Neural cell (in vitro differentiated cells): ENCODE data around the gene DNAJC18.

Experiments
- EP300 ChIP-seq: fragments of 450-650 bp; conservative IDR thresholded peaks from 2 replicates; pipeline ENCODE4 v1.6.1; 2014; ENCODE audit warnings: antibody characterized with exemption, mild to moderate bottlenecking, moderate library complexity; ENCODE audit not compliant: poor library complexity, severe bottlenecking
- EZH2 ChIP-seq: fragments of 200-600, 300-800 bp; shearing (Covaris generic), sonication (generic); IDR thresholded peaks from 2 replicates; pipeline ENCODE4 v1.6.1; 2014; ENCODE audit warnings: antibody characterized with exemption, low read length, borderline replicate concordance, mild to moderate bottlenecking; ENCODE audit not compliant: insufficient read depth, poor library complexity, severe bottlenecking
- MXI1 ChIP-seq: fragments of 450-650 bp; conservative IDR thresholded peaks from 2 replicates; pipeline ENCODE4 v1.6.1; 2014; ENCODE audit warnings: antibody characterized with exemption, mild to moderate bottlenecking; ENCODE audit not compliant: poor library complexity, severe bottlenecking
- POLR2AphosphoS5 ChIP-seq: IDR thresholded peaks from 2 replicates; pipeline ENCODE4 v1.6.1; 2012
- RAD21 ChIP-seq: fragments of 450-650 bp; conservative IDR thresholded peaks from 2 replicates; pipeline ENCODE4 v1.6.1; 2014; ENCODE audit warnings: antibody characterized with exemption, mild to moderate bottlenecking, moderate library complexity
- SMC3 ChIP-seq: fragments of 450-650 bp; conservative IDR thresholded peaks from 2 replicates; pipeline ENCODE4 v1.6.1; 2014; ENCODE audit warnings: antibody characterized with exemption, mild to moderate bottlenecking, moderate library complexity; ENCODE audit not compliant: poor library complexity
- TF ChIP-seq, protein P1 (sequence below): IDR thresholded peaks from 2 replicates; pipeline ENCODE4 v1.6.1; 2012; ENCODE audit warnings: borderline replicate concordance
- TF ChIP-seq, protein P2 (sequence below): fragments of 450-650 bp; IDR thresholded peaks from 2 replicates; pipeline ENCODE4 v1.5.1; 2014; ENCODE audit warnings: antibody characterized with exemption, mild to moderate bottlenecking, moderate library complexity; ENCODE audit not compliant: poor library complexity, severe bottlenecking

- TF ChIP-seq, protein P1, sequence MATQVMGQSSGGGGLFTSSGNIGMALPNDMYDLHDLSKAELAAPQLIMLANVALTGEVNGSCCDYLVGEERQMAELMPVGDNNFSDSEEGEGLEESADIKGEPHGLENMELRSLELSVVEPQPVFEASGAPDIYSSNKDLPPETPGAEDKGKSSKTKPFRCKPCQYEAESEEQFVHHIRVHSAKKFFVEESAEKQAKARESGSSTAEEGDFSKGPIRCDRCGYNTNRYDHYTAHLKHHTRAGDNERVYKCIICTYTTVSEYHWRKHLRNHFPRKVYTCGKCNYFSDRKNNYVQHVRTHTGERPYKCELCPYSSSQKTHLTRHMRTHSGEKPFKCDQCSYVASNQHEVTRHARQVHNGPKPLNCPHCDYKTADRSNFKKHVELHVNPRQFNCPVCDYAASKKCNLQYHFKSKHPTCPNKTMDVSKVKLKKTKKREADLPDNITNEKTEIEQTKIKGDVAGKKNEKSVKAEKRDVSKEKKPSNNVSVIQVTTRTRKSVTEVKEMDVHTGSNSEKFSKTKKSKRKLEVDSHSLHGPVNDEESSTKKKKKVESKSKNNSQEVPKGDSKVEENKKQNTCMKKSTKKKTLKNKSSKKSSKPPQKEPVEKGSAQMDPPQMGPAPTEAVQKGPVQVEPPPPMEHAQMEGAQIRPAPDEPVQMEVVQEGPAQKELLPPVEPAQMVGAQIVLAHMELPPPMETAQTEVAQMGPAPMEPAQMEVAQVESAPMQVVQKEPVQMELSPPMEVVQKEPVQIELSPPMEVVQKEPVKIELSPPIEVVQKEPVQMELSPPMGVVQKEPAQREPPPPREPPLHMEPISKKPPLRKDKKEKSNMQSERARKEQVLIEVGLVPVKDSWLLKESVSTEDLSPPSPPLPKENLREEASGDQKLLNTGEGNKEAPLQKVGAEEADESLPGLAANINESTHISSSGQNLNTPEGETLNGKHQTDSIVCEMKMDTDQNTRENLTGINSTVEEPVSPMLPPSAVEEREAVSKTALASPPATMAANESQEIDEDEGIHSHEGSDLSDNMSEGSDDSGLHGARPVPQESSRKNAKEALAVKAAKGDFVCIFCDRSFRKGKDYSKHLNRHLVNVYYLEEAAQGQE, result no peak
- TF ChIP-seq EZH2 (no peak), EP300 (no peak), SMC3 (no peak), POLR2AphosphoS5 (no peak), RAD21 (no peak), MXI1 (no peak)
- TF ChIP-seq, protein P2, sequence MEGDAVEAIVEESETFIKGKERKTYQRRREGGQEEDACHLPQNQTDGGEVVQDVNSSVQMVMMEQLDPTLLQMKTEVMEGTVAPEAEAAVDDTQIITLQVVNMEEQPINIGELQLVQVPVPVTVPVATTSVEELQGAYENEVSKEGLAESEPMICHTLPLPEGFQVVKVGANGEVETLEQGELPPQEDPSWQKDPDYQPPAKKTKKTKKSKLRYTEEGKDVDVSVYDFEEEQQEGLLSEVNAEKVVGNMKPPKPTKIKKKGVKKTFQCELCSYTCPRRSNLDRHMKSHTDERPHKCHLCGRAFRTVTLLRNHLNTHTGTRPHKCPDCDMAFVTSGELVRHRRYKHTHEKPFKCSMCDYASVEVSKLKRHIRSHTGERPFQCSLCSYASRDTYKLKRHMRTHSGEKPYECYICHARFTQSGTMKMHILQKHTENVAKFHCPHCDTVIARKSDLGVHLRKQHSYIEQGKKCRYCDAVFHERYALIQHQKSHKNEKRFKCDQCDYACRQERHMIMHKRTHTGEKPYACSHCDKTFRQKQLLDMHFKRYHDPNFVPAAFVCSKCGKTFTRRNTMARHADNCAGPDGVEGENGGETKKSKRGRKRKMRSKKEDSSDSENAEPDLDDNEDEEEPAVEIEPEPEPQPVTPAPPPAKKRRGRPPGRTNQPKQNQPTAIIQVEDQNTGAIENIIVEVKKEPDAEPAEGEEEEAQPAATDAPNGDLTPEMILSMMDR, result no peak
Measured at GRCh38 chr5:139413963-139414362, 25.4 kb downstream of the DNAJC18 start.
